Gastroesophageal sphincter (tissue), 3 donors: Measurements from ENCODE around the gene ARL13A.

Experiments used
- CTCF ChIP-seq, 4 experiments: fragments of 200-600 bp in 2 of 4; fragments of 450-650 bp in 2 of 4; sonication (generic) in 1 of 4; IDR thresholded peaks; one replicate each; pipeline ENCODE4 v1.5.1; 2017 to 2019; ENCODE audit warnings: antibody characterized with exemption in 4 of 4, mild to moderate bottlenecking in 2 of 4, moderate library complexity in 2 of 4
- EP300 ChIP-seq: sonication (generic); formaldehyde crosslinking; IDR thresholded peaks from one replicate; pipeline ENCODE4 v1.6.1; 2017; ENCODE audit warnings: antibody characterized with exemption, mild to moderate bottlenecking
- POLR2A ChIP-seq, 2 donors: fragments of 450-650 bp; IDR thresholded peaks; one replicate each; pipeline ENCODE4 v1.6.1; 2017; ENCODE audit warnings: antibody characterized with exemption in 2 of 2, mild to moderate bottlenecking in 2 of 2, moderate library complexity in 1 of 2

- TF ChIP-seq EP300: no peak
- no peak for TF ChIP-seq CTCF (IDR thresholded peaks at IDR 0.05)
- no peak for TF ChIP-seq POLR2A (IDR thresholded peaks at IDR 0.05)
Observed at GRCh38 chrX:100939333-100939732, 30.2 kb upstream of the ARL13A start.
